Endothelial cell (in vitro differentiated cells): ENCODE data around the gene PHLPP2. TPM values are rescaled to one million over a fixed set of nuclear protein-coding genes. Genes with fewer than 3 reads are reported as not detected.

Source experiments
- DNase-seq: peaks from one replicate; pipeline ENCODE4 v3.0.0; 2021; ENCODE audit warnings: low spot score
- H3K27ac Mint-ChIP-seq: one replicate; pipeline ENCODE4 v1.8.0; 2021; ENCODE audit warnings: mixed read lengths, inconsistent platforms; ENCODE audit not compliant: unreplicated experiment
- H3K27me3 Mint-ChIP-seq: one replicate; pipeline ENCODE4 v1.8.0; 2021; ENCODE audit warnings: mild to moderate bottlenecking, moderate library complexity, mixed read lengths, inconsistent platforms; ENCODE audit not compliant: unreplicated experiment
- H3K36me3 Mint-ChIP-seq: one replicate; pipeline ENCODE4 v1.8.0; 2021; ENCODE audit warnings: mild to moderate bottlenecking, low read depth, mixed read lengths, inconsistent platforms; ENCODE audit not compliant: unreplicated experiment
- H3K4me1 Mint-ChIP-seq: one replicate; pipeline ENCODE4 v1.8.0; 2021; ENCODE audit warnings: mild to moderate bottlenecking, mixed read lengths, inconsistent platforms; ENCODE audit not compliant: unreplicated experiment
- H3K4me3 Mint-ChIP-seq: one replicate; pipeline ENCODE4 v1.8.0; 2021; ENCODE audit warnings: mild to moderate bottlenecking, mixed read lengths, inconsistent platforms; ENCODE audit not compliant: unreplicated experiment
- H3K9me3 Mint-ChIP-seq: one replicate; pipeline ENCODE4 v1.8.0; 2021; ENCODE audit warnings: mixed read lengths, inconsistent platforms; ENCODE audit not compliant: unreplicated experiment
- total RNA-seq: library from RNA; stranded (reverse); fragmentation: NEBNext Ultra II Directional; extraction: Animal tissue kit (Norgen Biotek cat#: 25700); gene quantifications from one replicate; pipeline ENCODE4 v1.2.1, GENCODE V29; 2021; ENCODE audit not compliant: unreplicated experiment
- TF ChIP-seq, protein P1 (sequence below): fragments of 200-600 bp; sonication (generic); IDR thresholded peaks from one replicate; pipeline ENCODE4 v1.5.0; 2021; ENCODE audit warnings: antibody characterized with exemption; ENCODE audit not compliant: unreplicated experiment

PHLPP2 gene
- total RNA-seq, 1 donor from 2014 or later: 7.3 TPM

DNA sequence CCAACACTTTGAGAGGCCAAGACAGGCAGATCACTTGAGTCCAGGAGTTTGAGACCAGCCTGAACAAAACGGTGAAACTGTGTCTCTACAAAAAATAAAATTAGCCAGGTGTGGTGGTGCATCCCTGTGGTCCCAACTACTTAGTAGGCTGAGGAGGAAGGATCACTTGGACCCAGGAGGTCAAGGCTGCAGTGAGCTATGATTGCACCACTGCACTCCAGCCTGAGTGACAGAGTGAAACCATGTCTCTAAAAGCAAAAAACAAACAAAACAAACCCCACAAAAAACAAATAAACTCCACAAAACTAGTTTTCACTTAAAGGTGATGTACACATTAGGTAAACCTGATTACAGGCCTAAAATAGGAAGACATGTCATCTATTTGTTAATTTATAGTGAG is 58.2 kb downstream of the PHLPP2 start:
- TF ChIP-seq, protein P1, sequence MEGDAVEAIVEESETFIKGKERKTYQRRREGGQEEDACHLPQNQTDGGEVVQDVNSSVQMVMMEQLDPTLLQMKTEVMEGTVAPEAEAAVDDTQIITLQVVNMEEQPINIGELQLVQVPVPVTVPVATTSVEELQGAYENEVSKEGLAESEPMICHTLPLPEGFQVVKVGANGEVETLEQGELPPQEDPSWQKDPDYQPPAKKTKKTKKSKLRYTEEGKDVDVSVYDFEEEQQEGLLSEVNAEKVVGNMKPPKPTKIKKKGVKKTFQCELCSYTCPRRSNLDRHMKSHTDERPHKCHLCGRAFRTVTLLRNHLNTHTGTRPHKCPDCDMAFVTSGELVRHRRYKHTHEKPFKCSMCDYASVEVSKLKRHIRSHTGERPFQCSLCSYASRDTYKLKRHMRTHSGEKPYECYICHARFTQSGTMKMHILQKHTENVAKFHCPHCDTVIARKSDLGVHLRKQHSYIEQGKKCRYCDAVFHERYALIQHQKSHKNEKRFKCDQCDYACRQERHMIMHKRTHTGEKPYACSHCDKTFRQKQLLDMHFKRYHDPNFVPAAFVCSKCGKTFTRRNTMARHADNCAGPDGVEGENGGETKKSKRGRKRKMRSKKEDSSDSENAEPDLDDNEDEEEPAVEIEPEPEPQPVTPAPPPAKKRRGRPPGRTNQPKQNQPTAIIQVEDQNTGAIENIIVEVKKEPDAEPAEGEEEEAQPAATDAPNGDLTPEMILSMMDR: no peak
- no peak for DNase-seq
- H3K4me3 Mint-ChIP-seq: no peak overlapping the region
- H3K27me3 Mint-ChIP-seq: peaks cover 2% of the 10 kb centered on the region
- H3K4me1 Mint-ChIP-seq: no peaks in the 10 kb centered on the region
- peaks cover 11% of the 10 kb centered on the region for H3K36me3 Mint-ChIP-seq
- H3K9me3 Mint-ChIP-seq: no peaks in the 10 kb centered on the region
- no peak overlapping the region for H3K27ac Mint-ChIP-seq

DNA sequence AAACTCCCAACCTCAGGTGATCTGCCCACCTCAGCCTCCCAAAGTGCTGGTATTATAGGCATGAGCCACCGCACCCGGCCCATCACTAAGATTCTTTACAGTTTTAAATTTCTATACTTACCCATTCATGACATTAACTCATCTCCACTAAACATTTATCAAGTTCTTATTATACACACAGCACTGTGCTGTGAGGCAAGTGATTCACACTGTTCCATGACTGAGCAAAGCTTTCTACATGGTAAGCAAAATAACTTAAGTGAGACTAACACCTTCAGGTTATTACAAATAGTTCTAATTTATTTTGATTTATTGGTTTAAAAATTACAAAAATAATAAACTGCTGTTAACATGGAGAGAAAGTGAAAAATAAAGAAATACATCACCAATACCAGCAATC is 65.0 kb downstream of the PHLPP2 start:
- DNase-seq: no peak
- H3K27me3 Mint-ChIP-seq: no peaks in the 10 kb centered on the region
- TF ChIP-seq, protein P1: no peak
- H3K27ac Mint-ChIP-seq: no peak overlapping the region
- no peaks in the 10 kb centered on the region for H3K9me3 Mint-ChIP-seq
- peaks cover 18% of the 10 kb centered on the region for H3K36me3 Mint-ChIP-seq
- no peaks in the 10 kb centered on the region for H3K4me1 Mint-ChIP-seq
- no peak overlapping the region for H3K4me3 Mint-ChIP-seq

DNA sequence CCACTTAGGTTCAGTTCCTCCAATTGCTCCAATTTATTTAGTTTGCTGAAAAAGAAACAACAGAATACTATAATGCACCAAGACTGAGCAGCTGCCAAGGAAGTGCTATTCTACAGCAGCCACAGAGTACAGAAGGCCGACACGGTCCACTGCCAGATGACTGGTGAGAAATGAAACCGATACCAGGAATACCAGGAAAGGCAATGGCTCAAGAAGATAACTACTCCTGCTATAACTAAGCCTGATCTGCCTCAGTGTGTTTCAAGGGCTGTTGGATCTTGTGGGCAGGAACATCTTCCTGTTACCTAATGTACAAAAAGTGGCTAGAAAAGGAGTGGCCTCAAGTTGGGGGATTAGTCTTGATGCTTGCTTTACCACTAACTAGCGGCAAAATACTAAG is 65.7 kb downstream of the PHLPP2 start:
- TF ChIP-seq, protein P1: no peak
- Mint-ChIP-seq H3K4me1 (no peaks in the 10 kb centered on the region), H3K27ac (no peak overlapping the region), H3K9me3 (no peaks in the 10 kb centered on the region), H3K27me3 (no peaks in the 10 kb centered on the region), H3K4me3 (no peak overlapping the region), H3K36me3 (peaks cover 17% of the 10 kb centered on the region)
- no peak for DNase-seq

DNA sequence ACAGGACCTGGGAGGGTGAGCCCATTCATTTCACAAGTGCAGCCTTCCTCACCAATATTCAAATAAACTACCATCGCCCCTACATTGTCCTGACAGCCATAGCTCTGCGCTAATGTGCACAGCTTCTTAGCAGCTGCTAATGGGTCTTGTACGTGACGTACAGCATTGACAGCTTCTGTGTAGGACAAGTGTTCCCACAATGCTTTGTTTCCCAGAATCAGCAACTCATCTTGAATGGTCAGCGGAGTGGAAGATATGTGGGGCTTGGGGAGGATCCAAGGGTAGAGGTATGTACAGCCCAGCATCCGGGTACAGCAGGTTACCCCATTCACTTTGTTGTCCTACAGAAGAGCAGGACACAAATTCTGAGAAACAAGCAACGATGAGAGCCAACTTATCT is 74.8 kb downstream of the PHLPP2 start:
- peaks cover 3% of the 10 kb centered on the region for H3K36me3 Mint-ChIP-seq
- H3K27me3 Mint-ChIP-seq: no peaks in the 10 kb centered on the region
- DNase-seq: no peak
- no peaks in the 10 kb centered on the region for H3K4me1 Mint-ChIP-seq
- H3K4me3 Mint-ChIP-seq: no peak overlapping the region
- TF ChIP-seq, protein P1: no peak
- H3K27ac Mint-ChIP-seq: no peak overlapping the region
- H3K9me3 Mint-ChIP-seq: no peaks in the 10 kb centered on the region

DNA sequence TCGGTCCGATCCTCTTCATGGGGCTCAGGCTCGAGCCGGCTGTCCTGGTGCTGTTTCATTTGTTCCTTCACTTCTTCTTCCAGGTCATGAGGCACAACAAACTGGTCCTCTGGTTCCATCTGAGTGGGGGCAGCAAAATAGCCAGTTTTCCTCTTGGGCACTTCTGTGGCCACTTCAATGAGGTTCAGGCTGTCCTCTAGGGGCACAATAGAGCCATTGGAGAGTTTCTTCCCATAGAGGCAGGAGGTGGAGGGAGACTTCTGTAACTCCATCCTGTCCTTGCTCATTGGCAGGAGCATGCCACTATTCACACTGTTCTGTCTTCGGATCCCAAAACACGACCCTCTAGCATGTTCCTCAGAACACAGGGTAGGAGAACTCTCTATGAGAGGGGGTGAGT is 75.6 kb downstream of the PHLPP2 start:
- Mint-ChIP-seq H3K4me1 (no peaks in the 10 kb centered on the region), H3K27me3 (no peaks in the 10 kb centered on the region), H3K4me3 (no peak overlapping the region), H3K36me3 (no peaks in the 10 kb centered on the region), H3K9me3 (no peaks in the 10 kb centered on the region), H3K27ac (no peak overlapping the region)
- TF ChIP-seq, protein P1: no peak
- peak; percentile 23 for DNase-seq
